Umbilical cord (tissue), 2 donors: ENCODE measurements around the gene FAHD2A. TPM values are rescaled to one million over a fixed set of nuclear protein-coding genes. Genes with fewer than 3 reads are reported as not detected.
"Not testable (repeated sequence)": the region's sequence is repeated elsewhere in the genome, so short reads cannot be mapped to it uniquely, and the experiment has no call there.

Source experiments
- DNase-seq: peaks from one replicate; pipeline ENCODE4 v3.0.0-alpha.2; 2015; ENCODE audit warnings: low spot score
- total RNA-seq: library from RNA; depleted of rRNA; stranded (reverse); fragments of >200 nt; gene quantifications from one replicate; pipeline ENCODE4 v1.2.3, GENCODE V29; 2014; ENCODE audit warnings: low replicate concordance; ENCODE audit not compliant: insufficient read depth

The FAHD2A gene
- total RNA-seq, 1 donor from 2014 or later, result 16.9 TPM

GRCh38 chr2:95435162-95435871 lies 32.8 kb downstream of the FAHD2A start:
- DNase-seq, result not testable (repeated sequence)

GRCh38 chr2:95435872-95436209 lies 33.3 kb downstream of the FAHD2A start:
- DNase-seq, result not testable (repeated sequence)

GRCh38 chr2:95442474-95443099 lies 40.1 kb downstream of the FAHD2A start:
- DNase-seq, result not testable (repeated sequence)

GRCh38 chr2:95445317-95445716 lies 42.8 kb downstream of the FAHD2A start:
- not testable (repeated sequence) for DNase-seq

GRCh38 chr2:95463292-95463691 lies 60.8 kb downstream of the FAHD2A start:
- not testable (repeated sequence) for DNase-seq

Other genes starting within 250 kb of the FAHD2A start
- 31.5 TPM for gene ZNF514, start 242.9 kb upstream of the FAHD2A start, total RNA-seq
- 2.9 TPM for gene ZNF2, start 236.9 kb upstream of the FAHD2A start, total RNA-seq
- gene ZNF892, start 195.2 kb upstream of the FAHD2A start, total RNA-seq, result 21.2 TPM
- 2.4 TPM for gene PROM2, start 128.3 kb upstream of the FAHD2A start, total RNA-seq
- 12.5 TPM for gene KCNIP3, start 105.4 kb upstream of the FAHD2A start, total RNA-seq
- not detected for gene TRIM43B, start 82.0 kb downstream of the FAHD2A start, total RNA-seq
- gene TRIM43, start 189.3 kb downstream of the FAHD2A start, total RNA-seq, result not detected